Endothelial cell (in vitro differentiated cells): ENCODE measurements around the gene RPUSD1. TPM values are rescaled to one million over a fixed set of nuclear protein-coding genes. Genes with fewer than 3 reads are reported as not detected.
A peak's percentile ranks its signal among the peaks of the same experiment; 100 is the strongest.

Experiments used
- DNase-seq: peaks from one replicate; pipeline ENCODE4 v3.0.0; 2021; ENCODE audit warnings: low spot score
- H3K27ac Mint-ChIP-seq: one replicate; pipeline ENCODE4 v1.8.0; 2021; ENCODE audit warnings: mixed read lengths, inconsistent platforms; ENCODE audit not compliant: unreplicated experiment
- H3K27me3 Mint-ChIP-seq: one replicate; pipeline ENCODE4 v1.8.0; 2021; ENCODE audit warnings: mild to moderate bottlenecking, moderate library complexity, mixed read lengths, inconsistent platforms; ENCODE audit not compliant: unreplicated experiment
- H3K36me3 Mint-ChIP-seq: one replicate; pipeline ENCODE4 v1.8.0; 2021; ENCODE audit warnings: mild to moderate bottlenecking, low read depth, mixed read lengths, inconsistent platforms; ENCODE audit not compliant: unreplicated experiment
- H3K4me1 Mint-ChIP-seq: one replicate; pipeline ENCODE4 v1.8.0; 2021; ENCODE audit warnings: mild to moderate bottlenecking, mixed read lengths, inconsistent platforms; ENCODE audit not compliant: unreplicated experiment
- H3K4me3 Mint-ChIP-seq: one replicate; pipeline ENCODE4 v1.8.0; 2021; ENCODE audit warnings: mild to moderate bottlenecking, mixed read lengths, inconsistent platforms; ENCODE audit not compliant: unreplicated experiment
- H3K9me3 Mint-ChIP-seq: one replicate; pipeline ENCODE4 v1.8.0; 2021; ENCODE audit warnings: mixed read lengths, inconsistent platforms; ENCODE audit not compliant: unreplicated experiment
- total RNA-seq: library from RNA; stranded (reverse); fragmentation: NEBNext Ultra II Directional; extraction: Animal tissue kit (Norgen Biotek cat#: 25700); gene quantifications from one replicate; pipeline ENCODE4 v1.2.1, GENCODE V29; 2021; ENCODE audit not compliant: unreplicated experiment
- TF ChIP-seq, protein P1 (sequence below): fragments of 200-600 bp; sonication (generic); IDR thresholded peaks from one replicate; pipeline ENCODE4 v1.5.0; 2021; ENCODE audit warnings: antibody characterized with exemption; ENCODE audit not compliant: unreplicated experiment

RPUSD1 gene
- total RNA-seq, 1 donor from 2014 or later: 27.6 TPM

DNA sequence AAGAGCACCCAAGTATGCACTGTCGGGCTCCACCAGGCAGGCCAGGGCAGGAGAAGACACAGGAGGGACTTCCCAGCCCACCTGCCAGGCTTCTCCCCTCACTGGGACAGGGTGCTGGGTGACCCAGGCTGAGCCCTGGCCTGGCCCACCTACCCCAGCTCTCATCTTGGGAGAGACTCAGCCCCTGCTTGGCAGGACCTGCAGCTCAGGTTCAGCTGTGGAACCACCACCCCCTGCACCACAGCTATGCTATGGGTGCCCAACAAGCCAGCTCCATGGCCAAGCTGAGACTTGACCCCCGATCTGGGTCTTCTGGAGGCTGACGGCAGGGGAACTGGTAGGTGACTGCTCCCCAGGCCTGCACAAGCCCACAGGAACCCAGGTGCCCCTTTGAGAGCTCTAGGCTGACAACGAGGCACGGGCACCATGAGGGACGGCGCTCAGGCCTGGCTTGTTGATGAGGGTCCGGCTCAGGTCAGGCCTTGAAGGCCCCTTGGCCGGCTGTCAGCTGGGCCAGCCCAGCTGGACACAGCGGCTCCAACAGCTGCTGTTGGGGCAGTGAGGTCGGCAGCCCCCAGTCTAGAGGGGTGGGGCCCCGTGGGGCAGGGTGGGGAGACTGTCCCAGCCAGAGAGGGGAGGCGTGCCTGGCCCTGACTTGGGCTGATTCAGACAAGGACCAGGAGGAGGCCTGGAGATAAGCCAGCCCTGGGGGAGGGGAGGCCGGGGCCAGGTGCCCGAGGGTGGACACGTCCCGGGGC, 4.6 kb downstream of the RPUSD1 start:
- Mint-ChIP-seq H3K27me3 (peaks cover 10% of the 10 kb centered on the region), H3K27ac (no peak overlapping the region), H3K36me3 (no peaks in the 10 kb centered on the region), H3K4me1 (no peaks in the 10 kb centered on the region), H3K4me3 (no peak overlapping the region), H3K9me3 (no peaks in the 10 kb centered on the region)
- TF ChIP-seq, protein P1, sequence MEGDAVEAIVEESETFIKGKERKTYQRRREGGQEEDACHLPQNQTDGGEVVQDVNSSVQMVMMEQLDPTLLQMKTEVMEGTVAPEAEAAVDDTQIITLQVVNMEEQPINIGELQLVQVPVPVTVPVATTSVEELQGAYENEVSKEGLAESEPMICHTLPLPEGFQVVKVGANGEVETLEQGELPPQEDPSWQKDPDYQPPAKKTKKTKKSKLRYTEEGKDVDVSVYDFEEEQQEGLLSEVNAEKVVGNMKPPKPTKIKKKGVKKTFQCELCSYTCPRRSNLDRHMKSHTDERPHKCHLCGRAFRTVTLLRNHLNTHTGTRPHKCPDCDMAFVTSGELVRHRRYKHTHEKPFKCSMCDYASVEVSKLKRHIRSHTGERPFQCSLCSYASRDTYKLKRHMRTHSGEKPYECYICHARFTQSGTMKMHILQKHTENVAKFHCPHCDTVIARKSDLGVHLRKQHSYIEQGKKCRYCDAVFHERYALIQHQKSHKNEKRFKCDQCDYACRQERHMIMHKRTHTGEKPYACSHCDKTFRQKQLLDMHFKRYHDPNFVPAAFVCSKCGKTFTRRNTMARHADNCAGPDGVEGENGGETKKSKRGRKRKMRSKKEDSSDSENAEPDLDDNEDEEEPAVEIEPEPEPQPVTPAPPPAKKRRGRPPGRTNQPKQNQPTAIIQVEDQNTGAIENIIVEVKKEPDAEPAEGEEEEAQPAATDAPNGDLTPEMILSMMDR: no peak
- DNase-seq: no peak

DNA sequence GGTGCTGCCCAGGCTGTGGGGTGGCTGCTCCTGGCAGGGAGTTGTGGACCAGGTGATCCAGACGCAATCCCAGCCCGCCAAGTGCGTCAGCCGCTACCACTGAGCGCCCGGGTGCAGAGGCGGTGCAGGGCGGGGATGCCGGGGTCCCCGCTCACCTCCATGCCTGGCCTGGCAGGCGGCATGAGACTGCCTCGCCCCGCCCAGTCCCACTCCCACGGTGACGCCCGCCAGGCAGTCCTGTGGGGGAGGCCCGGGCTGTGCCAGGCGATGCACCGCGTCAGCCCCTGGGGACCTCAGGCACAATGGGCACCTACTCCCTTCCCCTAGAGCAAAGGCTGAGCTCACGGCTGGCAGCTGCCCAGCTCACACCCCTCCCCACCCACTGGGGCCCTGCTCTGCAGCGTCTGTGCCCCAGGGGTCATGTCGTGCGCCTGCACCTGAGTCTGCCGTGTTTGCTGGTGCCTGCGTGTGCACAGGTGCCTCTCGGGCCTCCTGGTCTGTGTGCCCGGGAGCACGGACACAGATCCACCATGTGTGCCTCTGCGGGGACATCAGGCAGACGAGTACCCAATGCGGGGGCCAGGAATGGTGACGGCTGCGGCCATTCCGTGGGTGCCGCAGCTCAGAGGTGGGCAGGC, 5.3 kb downstream of the RPUSD1 start:
- Mint-ChIP-seq H3K27ac (no peak overlapping the region), H3K36me3 (no peaks in the 10 kb centered on the region), H3K27me3 (peaks cover 10% of the 10 kb centered on the region), H3K4me1 (no peaks in the 10 kb centered on the region), H3K4me3 (no peak overlapping the region), H3K9me3 (no peaks in the 10 kb centered on the region)
- DNase-seq: no peak
- TF ChIP-seq, protein P1: no peak

DNA sequence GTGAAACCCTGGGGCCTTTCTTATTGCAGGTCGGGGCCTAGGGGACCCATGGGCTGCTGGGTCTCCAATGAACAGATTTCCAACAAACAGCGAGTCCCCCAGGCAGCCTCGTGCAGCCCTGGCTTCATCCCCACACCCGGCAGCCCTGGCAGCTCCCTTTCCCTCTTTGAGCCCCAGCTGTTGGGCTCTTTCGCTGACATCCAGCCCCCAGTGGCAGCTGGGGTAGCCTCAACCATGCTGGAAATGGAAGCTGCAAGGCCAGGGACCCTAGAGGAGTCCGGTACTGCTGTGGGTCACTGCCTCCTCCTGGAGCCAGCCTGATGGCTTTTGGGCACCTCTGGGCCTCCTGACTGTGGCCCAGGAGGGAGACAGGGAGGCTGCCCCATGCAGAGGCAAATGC, 5.9 kb downstream of the RPUSD1 start:
- Mint-ChIP-seq H3K4me1 (no peaks in the 10 kb centered on the region), H3K27ac (no peak overlapping the region), H3K4me3 (no peak overlapping the region), H3K36me3 (no peaks in the 10 kb centered on the region), H3K9me3 (no peaks in the 10 kb centered on the region), H3K27me3 (peaks cover 10% of the 10 kb centered on the region)
- no peak for DNase-seq
- TF ChIP-seq, protein P1: no peak

DNA sequence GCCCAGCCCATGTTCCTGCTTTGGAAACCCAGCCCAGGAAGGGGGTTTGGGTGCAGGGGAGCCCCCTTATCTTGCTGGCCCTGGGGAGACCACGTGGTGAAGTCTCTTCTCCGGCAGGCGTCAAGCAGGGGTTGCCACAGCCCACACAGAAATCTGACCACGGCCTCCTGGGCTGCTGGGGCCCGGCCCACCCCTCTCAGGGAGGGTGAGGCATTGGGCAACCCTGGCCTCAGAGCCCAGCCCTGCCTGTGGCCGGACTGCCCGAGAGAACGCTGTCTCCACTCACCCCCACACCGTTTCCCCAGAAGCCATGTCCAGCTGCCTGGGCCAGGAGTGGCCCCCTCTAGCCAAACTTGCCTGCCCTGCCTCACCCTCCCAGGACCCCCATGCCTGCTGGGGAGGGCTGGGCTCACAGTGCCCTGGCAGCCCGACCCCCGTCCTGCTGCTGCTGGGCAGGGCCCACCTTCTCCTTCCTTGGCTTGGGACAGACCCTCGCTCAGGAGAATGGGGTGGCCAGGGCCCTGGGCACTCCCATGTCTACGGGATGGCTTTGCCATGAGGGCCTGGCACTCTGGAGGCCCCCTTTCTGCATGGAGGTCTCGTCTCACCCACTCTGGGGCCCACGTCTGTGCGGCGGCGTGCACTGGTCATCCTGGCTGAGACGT, 6.7 kb downstream of the RPUSD1 start:
- TF ChIP-seq, protein P1: no peak
- Mint-ChIP-seq H3K9me3 (no peaks in the 10 kb centered on the region), H3K36me3 (no peaks in the 10 kb centered on the region), H3K4me3 (no peak overlapping the region), H3K27me3 (peaks cover 10% of the 10 kb centered on the region), H3K27ac (no peak overlapping the region), H3K4me1 (no peaks in the 10 kb centered on the region)
- DNase-seq: no peak

DNA sequence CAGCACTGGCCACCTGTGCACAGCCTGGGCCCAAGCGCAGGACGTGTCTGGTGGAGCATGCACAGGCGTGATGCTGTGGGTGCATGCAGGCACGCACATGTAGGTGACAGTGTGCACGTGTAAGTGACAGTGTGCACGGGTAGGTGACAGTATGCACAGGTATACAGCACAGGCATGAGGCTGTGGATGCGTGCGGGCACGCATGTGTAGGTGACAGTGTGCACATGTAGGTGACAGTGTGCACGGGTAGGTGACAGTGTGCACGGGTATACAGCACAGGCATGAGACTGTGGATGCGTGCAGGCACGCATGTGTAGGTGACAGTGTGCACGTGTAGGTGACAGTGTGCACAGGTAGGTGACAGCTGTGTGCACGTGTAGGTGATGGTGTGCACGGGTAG, 7.9 kb downstream of the RPUSD1 start:
- H3K4me1 Mint-ChIP-seq: no peaks in the 10 kb centered on the region
- TF ChIP-seq, protein P1: no peak
- no peak overlapping the region for H3K27ac Mint-ChIP-seq
- H3K4me3 Mint-ChIP-seq: peak overlapping the region; percentile 37
- DNase-seq: no peak
- peaks cover 10% of the 10 kb centered on the region for H3K27me3 Mint-ChIP-seq
- no peaks in the 10 kb centered on the region for H3K9me3 Mint-ChIP-seq
- no peaks in the 10 kb centered on the region for H3K36me3 Mint-ChIP-seq
